ENCODE data around the gene NR2F1-AS1.

Gene NR2F1-AS1

DNA sequence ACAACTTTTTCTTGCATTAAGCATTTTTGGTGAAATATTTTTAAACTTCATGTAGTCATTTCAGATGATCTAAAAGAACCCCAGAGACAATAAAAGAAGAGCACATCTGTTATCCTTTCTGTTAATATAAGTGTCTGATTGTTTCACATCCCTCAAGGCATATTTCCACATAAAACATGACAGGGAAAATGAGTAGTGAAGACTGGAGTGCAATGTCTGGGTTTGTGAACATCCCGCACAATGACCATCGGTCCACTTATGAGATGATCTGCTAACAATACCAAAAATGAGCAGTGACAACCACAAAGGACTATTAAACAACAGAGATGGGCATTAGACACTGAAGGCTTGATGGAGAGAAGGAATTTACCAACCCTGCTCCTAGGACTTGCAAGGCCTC lies 209.1 kb downstream of the NR2F1-AS1 start:
- Histone ChIP-seq H3K9me3 (ENCODE audit: control insufficient read depth, insufficient read depth, low read length) (no peaks in the 10 kb centered on the region), H3K9ac (ENCODE audit: low read depth, low read length) (no peak overlapping the region), H3K27me3 (ENCODE audit: control insufficient read depth, insufficient read depth, low read length) (no peaks in the 10 kb centered on the region), H3K4me1 (ENCODE audit: control insufficient read depth, insufficient read depth, low read length) (no peaks in the 10 kb centered on the region), H3K4me3 (ENCODE audit: low read depth, low read length) (no peak overlapping the region), H3K36me3 (ENCODE audit: control insufficient read depth, insufficient read depth, low read length) (no peaks in the 10 kb centered on the region)

DNA sequence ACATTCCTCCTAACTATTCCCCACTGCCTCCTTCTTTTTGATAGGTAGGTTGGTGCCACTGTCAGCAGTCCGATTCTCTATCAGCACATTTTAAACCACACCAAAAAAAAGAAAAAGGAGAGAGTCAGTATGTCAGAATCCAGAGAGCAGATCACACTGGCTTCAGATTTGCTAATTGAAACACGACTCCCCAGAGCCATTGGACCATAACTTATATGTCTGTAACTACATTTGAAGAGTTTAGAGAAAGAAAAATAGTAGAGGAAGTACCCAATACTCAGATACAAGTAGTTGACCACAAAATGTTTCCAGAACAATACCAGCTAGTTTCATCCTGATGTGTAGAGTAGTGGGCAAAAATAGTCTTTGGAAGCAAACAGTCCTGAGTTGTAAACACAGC lies 216.6 kb downstream of the NR2F1-AS1 start:
- Histone ChIP-seq H3K9me3 (ENCODE audit: control insufficient read depth, insufficient read depth, low read length) (no peaks in the 10 kb centered on the region), H3K27me3 (ENCODE audit: control insufficient read depth, insufficient read depth, low read length) (no peaks in the 10 kb centered on the region), H3K4me3 (ENCODE audit: low read depth, low read length) (no peak overlapping the region), H3K4me1 (ENCODE audit: control insufficient read depth, insufficient read depth, low read length) (no peaks in the 10 kb centered on the region), H3K36me3 (ENCODE audit: control insufficient read depth, insufficient read depth, low read length) (no peaks in the 10 kb centered on the region), H3K9ac (ENCODE audit: low read depth, low read length) (no peak overlapping the region)

DNA sequence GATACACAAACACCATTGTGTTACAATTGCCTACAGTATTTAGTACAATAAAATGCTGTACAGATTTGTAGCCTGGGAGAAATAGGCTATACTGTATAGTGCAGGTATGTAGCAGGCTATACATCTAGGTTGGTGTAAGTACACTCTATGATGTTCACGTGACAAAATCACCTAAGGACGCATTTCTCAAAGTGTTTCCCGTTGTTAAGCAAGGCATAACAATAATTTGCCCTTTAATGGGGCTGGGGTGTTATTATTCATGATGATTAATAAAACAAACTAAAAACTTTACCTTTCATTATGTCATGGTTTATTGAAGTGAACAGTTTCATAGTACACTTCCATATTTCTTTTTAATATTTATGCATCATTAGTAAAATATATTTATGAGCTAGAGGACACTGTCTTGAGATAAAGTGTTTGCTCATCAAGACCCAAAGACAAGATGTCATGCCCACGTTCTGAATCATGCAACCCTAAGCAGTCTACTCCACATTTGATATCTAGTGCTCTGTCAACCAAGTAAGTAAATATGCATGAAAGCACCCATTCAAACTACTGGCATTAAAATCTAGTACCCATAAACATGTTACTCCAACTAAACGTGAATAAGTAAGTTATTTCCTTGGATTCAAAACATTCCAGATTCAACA lies 220.5 kb downstream of the NR2F1-AS1 start:
- H3K9me3 ChIP-seq (ENCODE audit: control insufficient read depth, insufficient read depth, low read length), result no peaks in the 10 kb centered on the region
- H3K27me3 ChIP-seq (ENCODE audit: control insufficient read depth, insufficient read depth, low read length), result no peaks in the 10 kb centered on the region
- H3K4me3 ChIP-seq (ENCODE audit: low read depth, low read length), result no peak overlapping the region
- H3K36me3 ChIP-seq (ENCODE audit: control insufficient read depth, insufficient read depth, low read length), result no peaks in the 10 kb centered on the region
- peaks cover 2% of the 10 kb centered on the region for H3K4me1 ChIP-seq (ENCODE audit: control insufficient read depth, insufficient read depth, low read length)
- no peak overlapping the region for H3K9ac ChIP-seq (ENCODE audit: low read depth, low read length)

DNA sequence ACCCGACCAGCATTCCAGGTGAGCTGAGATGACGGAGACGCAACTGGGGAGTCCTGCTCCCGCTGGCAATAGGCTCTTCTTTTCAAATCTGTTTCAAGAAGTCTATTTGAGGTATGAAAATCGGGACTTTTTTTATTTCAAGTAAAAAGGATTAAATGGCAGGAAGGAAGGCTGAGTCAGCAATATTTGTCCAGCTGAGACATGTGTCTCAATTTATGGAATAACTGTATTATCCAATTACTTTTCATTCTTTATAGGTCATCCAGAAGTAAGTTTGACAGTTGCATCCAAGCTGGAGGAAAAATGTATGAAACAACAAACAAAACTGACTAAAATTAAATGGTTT lies 221.1 kb downstream of the NR2F1-AS1 start:
- H3K9ac ChIP-seq (ENCODE audit: low read depth, low read length), result no peak overlapping the region
- H3K4me1 ChIP-seq (ENCODE audit: control insufficient read depth, insufficient read depth, low read length), result peaks cover 2% of the 10 kb centered on the region
- no peaks in the 10 kb centered on the region for H3K9me3 ChIP-seq (ENCODE audit: control insufficient read depth, insufficient read depth, low read length)
- H3K27me3 ChIP-seq (ENCODE audit: control insufficient read depth, insufficient read depth, low read length), result no peaks in the 10 kb centered on the region
- H3K4me3 ChIP-seq (ENCODE audit: low read depth, low read length), result no peak overlapping the region
- no peaks in the 10 kb centered on the region for H3K36me3 ChIP-seq (ENCODE audit: control insufficient read depth, insufficient read depth, low read length)
